HFFc6 (cell line): ENCODE data around the gene ATP9B. TPM values are rescaled to one million over a fixed set of nuclear protein-coding genes. Genes with fewer than 3 reads are reported as not detected.
"Not testable (repeated sequence)": the region's sequence is repeated elsewhere in the genome, so short reads cannot be mapped to it uniquely, and the experiment has no call there.

Experiments
- DNase-seq: peaks from one replicate; pipeline ENCODE4 v3.0.0-alpha.2; 2018
- H3K27ac Mint-ChIP-seq: 2 replicates; pipeline ENCODE4 v1.8.0; 2020; ENCODE audit warnings: mild to moderate bottlenecking, mixed read lengths
- H3K27me3 Mint-ChIP-seq: 2 replicates; pipeline ENCODE4 v1.8.0; 2021; ENCODE audit warnings: mild to moderate bottlenecking, moderate library complexity, mixed read lengths; ENCODE audit not compliant: insufficient read depth
- H3K36me3 Mint-ChIP-seq: 2 replicates; pipeline ENCODE4 v1.8.0; 2021; ENCODE audit warnings: low read depth, mixed read lengths
- H3K4me1 Mint-ChIP-seq: 2 replicates; pipeline ENCODE4 v1.8.0; 2020; ENCODE audit warnings: low read depth, mixed read lengths
- H3K4me3 Mint-ChIP-seq: 2 replicates; pipeline ENCODE4 v1.8.0; 2020; ENCODE audit warnings: mild to moderate bottlenecking, moderate library complexity, mixed read lengths
- H3K9me3 Mint-ChIP-seq: 2 replicates; pipeline ENCODE4 v1.8.0; 2020; ENCODE audit warnings: mild to moderate bottlenecking, mixed read lengths
- CTCF ChIP-seq: fragments of 200-600 bp; sonication (generic); IDR thresholded peaks from 2 replicates; pipeline ENCODE4 v1.5.0; 2021; ENCODE audit warnings: antibody characterized with exemption, mild to moderate bottlenecking
- total RNA-seq, 6 experiments: library from RNA; stranded (reverse); fragmentation: NEBNext Ultra II Directional; extraction: Animal tissue kit (Norgen Biotek cat#: 25700); gene quantifications; 2 replicates in 1 of 6; 3 replicates in 5 of 6; pipeline ENCODE4 v1.2.3, GENCODE V29; 2021

The ATP9B gene
- total RNA-seq, 6 experiments from 2014 or later: 9.0 to 11.2 (median 10.5) TPM

DNA sequence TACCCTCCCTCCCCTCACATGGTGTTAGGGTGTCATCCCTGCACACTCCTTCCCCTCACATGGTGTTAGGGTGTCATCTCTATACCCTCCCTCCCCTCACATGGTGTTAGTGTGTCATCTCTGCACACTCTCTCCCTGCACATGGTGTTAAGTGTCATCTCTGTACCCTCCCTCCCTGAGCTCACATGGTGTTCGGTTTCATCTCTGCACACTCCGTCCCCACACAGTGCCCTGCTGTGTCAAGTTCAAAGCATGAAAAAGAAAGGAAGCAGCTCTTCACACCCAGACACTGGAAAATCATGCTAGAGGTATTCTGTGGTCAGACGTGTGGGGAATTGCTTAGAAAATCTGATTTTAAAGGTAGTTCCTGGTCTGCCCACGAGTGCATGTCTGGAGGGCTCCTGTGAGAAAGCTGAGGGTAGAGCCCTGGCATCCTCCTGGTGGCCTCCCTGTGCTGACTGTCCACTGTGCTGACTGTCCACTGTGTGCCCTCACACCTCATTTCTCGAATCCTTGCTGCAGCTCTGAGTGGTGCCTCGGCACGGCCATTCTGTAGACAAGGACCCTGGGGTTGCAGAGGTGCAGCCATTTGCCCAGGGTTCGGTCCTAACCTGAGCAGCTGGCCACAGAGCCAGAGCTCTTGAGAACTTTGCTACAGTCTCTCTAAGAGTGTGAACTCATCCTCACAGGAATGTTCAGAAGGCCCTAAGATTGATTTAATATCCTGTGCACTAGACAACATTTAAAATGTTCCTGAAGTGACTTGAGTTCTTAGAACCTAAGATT is 257.4 kb downstream of the ATP9B start:
- no peaks in the 10 kb centered on the region; the same call in 1 of the 2 replicates for H3K27me3 Mint-ChIP-seq
- H3K36me3 Mint-ChIP-seq: peaks cover 19% of the 10 kb centered on the region
- peaks cover 14% of the 10 kb centered on the region for H3K4me1 Mint-ChIP-seq
- H3K4me3 Mint-ChIP-seq: no peak overlapping the region
- TF ChIP-seq CTCF: no peak
- H3K27ac Mint-ChIP-seq: no peak overlapping the region
- peaks cover 14% of the 10 kb centered on the region for H3K9me3 Mint-ChIP-seq
- no peak for DNase-seq

- TF ChIP-seq CTCF: no peak
- peaks cover 10% of the 10 kb centered on the region; the same call in 1 of the 2 replicates for H3K4me1 Mint-ChIP-seq
- DNase-seq: no peak
- H3K4me3 Mint-ChIP-seq: no peak overlapping the region
- H3K27ac Mint-ChIP-seq: no peak overlapping the region
- H3K36me3 Mint-ChIP-seq: peaks cover 16% of the 10 kb centered on the region
- peaks cover 14% of the 10 kb centered on the region for H3K9me3 Mint-ChIP-seq
- H3K27me3 Mint-ChIP-seq: no peaks in the 10 kb centered on the region; the same call in 1 of the 2 replicates
Observed at GRCh38 chr18:79327199-79327721, 258.1 kb downstream of the ATP9B start.

- not testable (repeated sequence) for H3K4me3 Mint-ChIP-seq, H3K27ac Mint-ChIP-seq, H3K27me3 Mint-ChIP-seq, DNase-seq
- H3K9me3 Mint-ChIP-seq: peaks cover 14% of the 10 kb centered on the region
- H3K4me1 Mint-ChIP-seq: peaks cover 10% of the 10 kb centered on the region; the same call in 1 of the 2 replicates
- H3K36me3 Mint-ChIP-seq: peaks cover 16% of the 10 kb centered on the region
Observed at GRCh38 chr18:79327915-79328314, 258.7 kb downstream of the ATP9B start.

DNA sequence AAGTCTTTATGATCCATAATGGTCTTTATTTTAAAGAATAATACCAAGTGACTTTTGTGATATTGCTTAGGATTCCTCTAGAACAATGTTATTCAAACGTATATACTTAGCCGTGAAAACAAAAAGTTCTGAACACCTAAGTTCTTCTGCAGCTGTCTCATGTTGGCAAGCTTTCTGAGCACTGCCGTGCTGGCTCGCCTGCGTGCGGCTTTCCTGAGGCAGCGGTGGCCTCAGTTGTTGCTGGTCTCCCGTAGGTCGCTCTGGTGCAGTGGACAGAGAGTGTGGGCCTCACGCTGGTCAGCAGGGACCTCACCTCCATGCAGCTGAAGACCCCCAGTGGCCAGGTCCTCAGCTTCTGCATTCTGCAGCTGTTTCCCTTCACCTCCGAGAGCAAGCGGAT is 259.7 kb downstream of the ATP9B start:
- no peak overlapping the region for H3K4me3 Mint-ChIP-seq
- no peak overlapping the region for H3K27ac Mint-ChIP-seq
- TF ChIP-seq CTCF: no peak
- no peak for DNase-seq
- H3K9me3 Mint-ChIP-seq: peaks cover 14% of the 10 kb centered on the region
- no peaks in the 10 kb centered on the region; the same call in 1 of the 2 replicates for H3K27me3 Mint-ChIP-seq
- H3K4me1 Mint-ChIP-seq: peaks cover 10% of the 10 kb centered on the region; the same call in 1 of the 2 replicates
- peaks cover 10% of the 10 kb centered on the region for H3K36me3 Mint-ChIP-seq

- Mint-ChIP-seq H3K36me3 (peaks cover 10% of the 10 kb centered on the region), H3K4me3 (no peak overlapping the region), H3K9me3 (peaks cover 14% of the 10 kb centered on the region), H3K27me3 (no peaks in the 10 kb centered on the region; the same call in 1 of the 2 replicates), H3K4me1 (peaks cover 10% of the 10 kb centered on the region; the same call in 1 of the 2 replicates), H3K27ac (no peak overlapping the region)
- TF ChIP-seq CTCF: no peak
- DNase-seq: no peak
Observed at GRCh38 chr18:79329786-79330185, 260.6 kb downstream of the ATP9B start.

GRCh38 chr18:79332646-79333045 is 263.5 kb downstream of the ATP9B start:
- Mint-ChIP-seq H3K4me1 (no peaks in the 10 kb centered on the region), H3K9me3 (peaks cover 4% of the 10 kb centered on the region; the same call in 1 of the 2 replicates), H3K36me3 (no peaks in the 10 kb centered on the region; the same call in 1 of the 2 replicates), H3K27me3 (no peaks in the 10 kb centered on the region), H3K4me3 (no peak overlapping the region), H3K27ac (no peak overlapping the region)
- DNase-seq: no peak
- TF ChIP-seq CTCF: no peak
